ENCODE measurements around the gene RIMS1.

RIMS1 gene, protein sequence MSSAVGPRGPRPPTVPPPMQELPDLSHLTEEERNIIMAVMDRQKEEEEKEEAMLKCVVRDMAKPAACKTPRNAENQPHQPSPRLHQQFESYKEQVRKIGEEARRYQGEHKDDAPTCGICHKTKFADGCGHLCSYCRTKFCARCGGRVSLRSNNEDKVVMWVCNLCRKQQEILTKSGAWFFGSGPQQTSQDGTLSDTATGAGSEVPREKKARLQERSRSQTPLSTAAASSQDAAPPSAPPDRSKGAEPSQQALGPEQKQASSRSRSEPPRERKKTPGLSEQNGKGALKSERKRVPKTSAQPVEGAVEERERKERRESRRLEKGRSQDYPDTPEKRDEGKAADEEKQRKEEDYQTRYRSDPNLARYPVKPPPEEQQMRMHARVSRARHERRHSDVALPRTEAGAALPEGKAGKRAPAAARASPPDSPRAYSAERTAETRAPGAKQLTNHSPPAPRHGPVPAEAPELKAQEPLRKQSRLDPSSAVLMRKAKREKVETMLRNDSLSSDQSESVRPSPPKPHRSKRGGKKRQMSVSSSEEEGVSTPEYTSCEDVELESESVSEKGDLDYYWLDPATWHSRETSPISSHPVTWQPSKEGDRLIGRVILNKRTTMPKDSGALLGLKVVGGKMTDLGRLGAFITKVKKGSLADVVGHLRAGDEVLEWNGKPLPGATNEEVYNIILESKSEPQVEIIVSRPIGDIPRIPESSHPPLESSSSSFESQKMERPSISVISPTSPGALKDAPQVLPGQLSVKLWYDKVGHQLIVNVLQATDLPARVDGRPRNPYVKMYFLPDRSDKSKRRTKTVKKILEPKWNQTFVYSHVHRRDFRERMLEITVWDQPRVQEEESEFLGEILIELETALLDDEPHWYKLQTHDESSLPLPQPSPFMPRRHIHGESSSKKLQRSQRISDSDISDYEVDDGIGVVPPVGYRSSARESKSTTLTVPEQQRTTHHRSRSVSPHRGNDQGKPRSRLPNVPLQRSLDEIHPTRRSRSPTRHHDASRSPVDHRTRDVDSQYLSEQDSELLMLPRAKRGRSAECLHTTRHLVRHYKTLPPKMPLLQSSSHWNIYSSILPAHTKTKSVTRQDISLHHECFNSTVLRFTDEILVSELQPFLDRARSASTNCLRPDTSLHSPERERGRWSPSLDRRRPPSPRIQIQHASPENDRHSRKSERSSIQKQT (N-terminal part only)

DNA sequence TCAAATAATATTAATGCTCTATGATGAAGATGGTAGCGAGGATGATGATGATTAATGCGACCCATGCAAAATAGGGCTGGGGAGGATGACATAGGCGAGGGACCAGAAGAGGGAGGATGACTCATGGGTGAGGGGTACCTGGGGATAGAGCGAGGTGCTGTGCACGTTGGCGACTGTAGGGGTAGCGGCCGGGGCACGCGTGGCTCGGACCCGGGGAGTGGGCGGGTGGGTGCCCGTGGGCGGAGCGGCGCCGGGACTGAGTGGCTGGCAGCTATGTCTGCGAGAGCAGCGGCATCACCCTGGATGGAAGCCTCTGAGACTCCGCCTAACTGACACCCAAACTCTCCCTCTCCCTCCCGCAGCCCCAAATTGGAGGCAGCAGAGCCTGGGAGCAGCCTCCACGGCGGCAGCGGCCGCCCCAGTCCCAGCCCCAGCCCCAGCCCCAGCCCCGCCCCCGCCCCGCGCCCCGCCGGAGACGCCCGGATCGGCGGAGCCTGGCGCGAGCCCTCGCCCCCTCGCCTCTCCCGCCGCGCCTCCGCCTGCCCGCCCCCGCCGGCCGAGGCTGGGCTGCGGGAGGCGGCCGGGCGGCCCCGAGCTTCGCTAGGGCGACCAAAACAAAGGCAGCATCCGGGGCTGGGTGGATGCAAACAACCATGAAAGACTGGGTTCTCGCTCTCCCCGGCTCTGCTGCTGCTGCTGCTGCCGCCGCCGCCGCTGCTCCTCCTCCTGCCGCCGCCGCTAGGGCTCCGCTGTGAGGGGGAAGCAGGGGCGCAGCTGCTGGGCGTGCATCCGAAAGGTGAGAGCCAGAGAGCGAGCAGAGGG is at the start of gene RIMS1:
TSS of gene RIMS1 (plus strand) at position 367 of the 822 bp plus-strand sequence. CDS start 474 bp downstream, outside the sequence.
- DNase-seq = peak; percentile 13

DNA sequence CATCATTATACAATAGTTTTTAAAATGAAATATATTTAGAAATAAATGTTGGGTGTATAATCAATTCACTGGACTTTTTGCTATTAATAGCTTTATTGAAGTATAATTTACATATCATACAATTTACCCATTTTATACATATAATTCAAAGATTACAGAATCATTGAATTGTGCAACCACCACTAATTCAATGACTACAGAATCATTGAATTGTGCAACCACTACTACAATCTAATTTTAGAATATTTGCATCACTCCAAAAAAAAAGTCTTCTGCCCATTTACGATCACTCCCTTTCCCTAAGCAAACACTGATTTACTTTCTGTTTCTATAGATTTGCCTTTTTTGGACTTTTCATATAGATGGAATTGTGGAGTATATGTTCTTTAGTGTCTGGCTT is 35.1 kb upstream of the RIMS1 start:
- no peak for DNase-seq

DNA sequence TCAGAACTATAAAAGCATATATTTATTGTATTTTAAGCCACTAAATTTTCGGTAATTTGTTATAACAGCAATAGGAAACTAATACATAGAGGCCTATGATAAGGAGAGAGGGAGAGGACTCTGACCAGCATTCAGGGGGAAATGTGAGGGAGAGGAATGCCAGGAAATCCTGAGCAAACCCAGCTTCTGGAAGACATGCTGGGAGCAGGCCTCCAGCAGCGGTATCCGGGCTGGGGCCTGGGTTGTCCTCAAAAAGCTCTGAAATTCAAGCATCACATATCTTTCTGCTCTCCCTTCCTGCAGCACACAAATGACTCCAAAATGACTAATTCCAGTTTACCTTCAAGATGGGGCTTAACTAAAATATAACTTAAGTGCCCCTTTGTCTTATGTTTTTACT is 33.4 kb upstream of the RIMS1 start:
- DNase-seq = no peak

DNA sequence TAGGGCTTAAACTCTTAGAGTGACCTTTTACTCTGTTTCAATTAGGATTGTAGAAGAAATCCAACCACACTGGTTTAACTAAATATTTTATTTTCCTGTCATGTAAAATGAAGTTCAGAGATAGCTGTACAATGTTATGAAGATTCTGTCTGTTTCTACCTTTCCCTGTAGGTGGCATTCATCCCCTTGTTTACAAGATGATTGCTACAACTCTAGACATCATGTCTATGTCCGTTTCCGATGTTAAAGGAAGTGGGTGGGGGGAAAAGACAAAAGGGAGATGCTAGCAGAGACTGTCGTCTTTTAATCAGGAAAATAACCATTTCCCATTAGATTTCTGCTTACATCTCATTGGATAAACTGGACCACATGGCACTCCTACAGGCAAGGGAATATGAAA is 30.9 kb upstream of the RIMS1 start:
- peak; percentile 58 for DNase-seq

DNA sequence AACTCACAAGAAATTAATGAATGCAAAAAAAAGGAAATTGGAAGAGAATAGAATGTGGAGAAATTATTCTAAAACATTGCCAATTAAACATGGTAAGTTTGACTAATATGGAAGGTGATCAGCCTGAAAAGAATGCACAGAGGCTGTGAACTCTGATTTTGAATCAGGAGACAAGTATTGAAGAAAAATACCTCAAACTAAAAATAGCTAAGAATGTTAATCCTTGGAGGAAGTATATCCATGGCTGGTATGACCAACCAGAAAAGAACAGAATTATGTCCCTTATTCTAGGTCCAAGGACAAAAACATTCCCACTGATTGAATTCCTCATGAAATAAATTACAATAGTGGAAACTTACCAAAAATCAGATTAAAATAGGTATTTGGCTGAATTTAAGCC is 7.3 kb upstream of the RIMS1 start:
- DNase-seq = no peak

DNA sequence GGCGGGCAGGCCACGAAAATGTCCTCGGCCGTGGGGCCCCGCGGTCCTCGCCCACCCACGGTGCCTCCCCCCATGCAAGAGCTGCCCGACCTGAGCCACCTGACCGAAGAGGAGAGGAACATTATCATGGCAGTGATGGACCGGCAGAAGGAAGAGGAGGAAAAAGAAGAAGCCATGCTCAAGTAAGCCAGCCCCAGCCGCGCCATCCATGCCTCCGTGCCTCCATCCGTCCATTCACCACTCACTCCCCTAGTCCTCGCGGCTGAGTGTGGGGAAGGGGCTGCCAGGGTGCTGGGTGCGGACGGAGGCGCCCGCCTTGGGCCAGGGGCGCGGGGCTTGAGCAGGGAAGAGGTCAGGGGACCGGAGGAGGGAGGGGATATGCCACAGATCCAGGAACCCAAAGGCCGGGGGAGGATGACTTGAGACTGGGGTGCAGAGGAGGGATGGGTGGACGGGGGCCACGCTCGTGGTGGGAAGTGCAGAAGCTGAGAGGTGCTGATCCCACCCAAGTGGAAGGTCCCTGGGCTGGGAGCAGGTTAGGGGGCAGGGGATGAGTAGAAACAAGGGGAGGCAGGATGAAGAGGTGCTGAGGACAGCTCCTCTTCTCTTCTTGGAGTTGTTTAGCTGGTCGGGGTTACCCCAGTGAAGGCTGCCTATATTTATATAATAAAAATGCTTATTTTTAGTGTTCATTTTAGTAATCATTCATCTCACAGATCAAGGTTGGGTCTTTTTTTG is 825 bp downstream of the RIMS1 start:
- DNase-seq = no peak

DNA sequence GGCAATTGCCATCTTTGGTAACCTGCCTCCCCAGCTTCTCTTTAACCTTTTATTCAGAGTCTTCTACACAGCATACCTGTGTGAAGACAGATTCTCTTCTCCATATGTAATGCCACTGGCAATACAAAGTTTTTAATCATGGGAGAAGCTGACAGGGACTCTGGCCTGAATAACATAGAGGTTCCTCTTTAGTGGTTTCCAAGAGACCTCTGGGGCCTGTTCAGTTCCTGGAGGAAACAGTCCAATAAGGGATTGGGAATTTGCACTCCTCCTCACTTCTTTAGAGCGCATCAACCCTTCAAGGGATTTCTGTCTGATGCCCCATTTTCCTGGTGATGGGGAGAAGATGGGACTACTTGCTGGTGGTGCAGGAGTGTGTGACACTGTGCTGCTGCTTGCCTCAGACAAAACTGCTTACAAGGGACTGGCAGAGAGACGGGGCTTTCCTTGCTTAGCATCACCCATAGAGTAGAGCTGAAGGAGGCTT is 1.4 kb downstream of the RIMS1 start:
- DNase-seq = no peak

DNA sequence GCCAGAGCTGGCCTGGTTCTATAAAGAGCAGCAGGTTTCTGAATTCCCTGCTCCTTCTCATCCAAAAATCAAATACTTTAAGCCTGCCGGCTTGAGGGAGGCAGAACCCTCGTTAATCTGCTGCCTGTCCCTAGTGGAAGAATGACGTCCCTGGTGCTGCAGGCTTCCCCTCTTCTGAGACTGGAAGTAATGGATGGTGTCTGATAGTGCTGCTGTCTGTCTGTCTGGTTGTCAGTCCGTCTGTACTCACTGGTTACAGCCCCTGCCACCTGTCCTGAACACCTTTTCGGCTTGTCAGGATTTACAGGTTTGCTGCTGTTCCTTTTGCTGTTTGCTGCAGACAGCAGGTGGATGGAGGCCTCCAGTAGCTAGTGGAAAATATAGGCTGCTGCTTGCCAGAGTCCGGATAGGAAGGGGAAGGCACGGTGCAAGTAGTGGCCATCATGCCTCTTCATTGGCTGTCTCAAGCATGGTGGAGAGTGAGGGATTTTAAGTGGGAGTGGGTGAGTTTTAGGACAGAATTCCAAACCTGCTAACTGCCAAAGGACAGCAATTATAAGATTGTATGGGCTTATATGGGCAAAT is 2.5 kb downstream of the RIMS1 start:
- no peak for DNase-seq

DNA sequence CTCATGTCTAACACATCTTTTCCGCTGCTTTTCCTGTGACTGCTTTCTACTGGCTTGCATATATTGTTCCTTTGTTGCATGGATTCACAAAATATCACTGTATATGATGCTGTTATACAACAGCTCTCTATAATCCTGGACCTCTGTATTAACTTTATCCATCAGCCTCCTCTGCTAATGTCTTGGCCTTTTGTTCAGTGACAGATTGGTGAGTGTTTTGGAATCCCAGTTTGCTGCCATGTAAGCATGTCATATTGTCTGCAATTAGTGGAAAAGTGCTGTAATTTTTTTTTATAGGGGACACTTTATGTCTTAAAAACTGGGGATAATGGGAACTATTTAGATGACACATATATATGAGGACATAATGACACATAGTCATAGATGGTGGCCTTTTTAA is 3.0 kb downstream of the RIMS1 start:
- DNase-seq = no peak

DNA sequence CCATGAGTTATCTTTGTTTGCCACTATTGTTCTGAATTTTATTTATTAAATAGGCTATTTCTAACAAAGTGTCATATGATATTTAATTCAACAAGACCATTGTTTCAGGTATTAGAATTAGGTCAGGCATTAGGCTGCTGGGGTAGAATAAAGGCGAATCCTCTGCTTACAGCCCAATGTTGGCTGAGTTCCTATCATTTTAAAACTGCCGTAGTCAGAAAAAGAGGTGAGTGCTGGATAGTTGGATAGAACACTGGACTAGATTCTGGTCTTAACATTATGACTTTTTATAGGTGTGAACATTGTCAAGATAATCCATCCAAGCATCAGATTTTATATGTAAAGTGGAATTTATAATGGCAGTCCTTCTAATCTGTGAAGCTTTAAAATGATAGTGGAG is 6.3 kb downstream of the RIMS1 start:
- DNase-seq = no peak

DNA sequence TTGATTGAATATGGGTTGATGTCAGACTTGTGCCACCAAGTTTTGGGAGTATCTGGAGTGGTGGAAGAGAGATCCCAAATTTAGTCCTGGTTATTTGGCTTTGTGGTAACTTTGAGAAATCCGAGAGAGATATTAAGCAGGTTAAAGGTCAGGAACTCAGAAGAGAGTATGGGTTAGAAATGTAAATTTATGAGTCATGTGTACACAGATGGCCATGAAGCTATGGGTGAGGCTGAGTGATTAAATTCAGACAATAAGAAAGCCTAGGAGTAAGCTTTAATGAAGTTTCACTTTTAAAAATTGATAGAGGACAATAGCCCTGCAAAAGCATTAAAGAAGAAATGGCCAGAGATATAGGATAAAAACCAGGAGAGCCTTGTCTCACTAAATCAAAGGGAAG is 14.3 kb downstream of the RIMS1 start:
- no peak for DNase-seq

DNA sequence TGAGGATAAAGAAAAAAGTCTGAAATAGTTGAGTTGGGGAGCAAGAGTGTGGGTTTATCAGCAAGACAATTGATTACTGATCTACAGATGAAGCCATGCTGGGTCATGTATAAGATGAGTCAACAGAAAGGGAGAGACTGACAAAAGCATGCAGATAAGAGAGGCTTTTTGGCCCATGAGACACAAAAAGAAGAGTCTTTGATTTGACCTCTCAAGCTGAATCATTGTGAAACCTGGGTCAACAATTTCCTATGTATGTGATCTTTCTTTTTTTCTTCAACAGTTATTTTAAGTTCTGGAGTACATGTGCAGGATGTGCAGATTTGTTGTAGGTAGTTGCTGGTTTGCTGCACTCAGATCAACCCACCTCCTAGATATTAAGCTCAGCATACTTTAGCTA is 15.9 kb downstream of the RIMS1 start:
- DNase-seq = no peak

DNA sequence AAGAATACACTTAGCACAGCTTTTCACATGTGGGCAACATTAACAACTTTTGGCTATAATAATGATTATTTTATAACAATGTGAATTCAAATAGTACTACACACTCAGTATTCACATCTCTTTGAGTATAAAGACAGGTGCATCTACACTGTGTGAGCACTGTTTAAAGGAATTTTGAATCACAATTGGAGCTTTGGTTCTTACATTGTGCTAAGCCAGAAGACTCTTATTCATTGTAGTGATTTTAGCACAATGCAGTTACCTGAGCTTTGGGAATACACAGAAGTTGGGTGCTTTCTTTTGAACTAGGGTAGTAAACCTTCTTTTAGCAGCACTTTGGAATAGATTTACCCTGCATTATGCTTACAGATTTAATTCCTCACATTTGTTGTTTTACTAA is 20.5 kb downstream of the RIMS1 start:
- DNase-seq = no peak

DNA sequence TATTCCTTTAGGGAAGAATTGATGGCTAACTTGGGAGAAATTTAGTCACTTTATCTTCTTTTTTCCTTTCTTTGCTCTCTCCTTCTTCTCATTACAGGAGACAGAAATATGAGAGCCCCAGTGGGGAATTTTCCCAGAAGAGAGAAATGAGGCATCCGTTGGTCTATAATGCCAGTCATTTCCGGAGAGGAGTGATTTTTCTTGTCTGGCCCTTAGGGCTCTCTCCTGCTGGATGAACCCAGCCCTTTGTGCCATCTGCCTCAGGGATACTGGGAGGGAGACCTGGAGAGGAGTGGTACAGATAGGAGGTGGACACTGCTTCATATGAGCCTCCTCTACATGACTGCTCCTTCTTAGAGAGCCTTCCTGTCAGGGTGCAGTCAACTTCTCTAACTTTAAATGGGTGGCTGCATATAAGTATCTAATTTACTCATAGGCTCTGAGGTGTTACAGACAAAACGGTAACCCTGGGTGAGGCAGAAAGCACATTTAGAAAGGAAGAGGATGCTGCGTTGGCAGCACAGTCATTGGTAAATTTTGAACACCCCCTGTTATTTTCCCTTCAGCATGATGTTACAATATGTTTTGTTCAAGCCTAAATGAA is 21.9 kb downstream of the RIMS1 start:
- no peak for DNase-seq

DNA sequence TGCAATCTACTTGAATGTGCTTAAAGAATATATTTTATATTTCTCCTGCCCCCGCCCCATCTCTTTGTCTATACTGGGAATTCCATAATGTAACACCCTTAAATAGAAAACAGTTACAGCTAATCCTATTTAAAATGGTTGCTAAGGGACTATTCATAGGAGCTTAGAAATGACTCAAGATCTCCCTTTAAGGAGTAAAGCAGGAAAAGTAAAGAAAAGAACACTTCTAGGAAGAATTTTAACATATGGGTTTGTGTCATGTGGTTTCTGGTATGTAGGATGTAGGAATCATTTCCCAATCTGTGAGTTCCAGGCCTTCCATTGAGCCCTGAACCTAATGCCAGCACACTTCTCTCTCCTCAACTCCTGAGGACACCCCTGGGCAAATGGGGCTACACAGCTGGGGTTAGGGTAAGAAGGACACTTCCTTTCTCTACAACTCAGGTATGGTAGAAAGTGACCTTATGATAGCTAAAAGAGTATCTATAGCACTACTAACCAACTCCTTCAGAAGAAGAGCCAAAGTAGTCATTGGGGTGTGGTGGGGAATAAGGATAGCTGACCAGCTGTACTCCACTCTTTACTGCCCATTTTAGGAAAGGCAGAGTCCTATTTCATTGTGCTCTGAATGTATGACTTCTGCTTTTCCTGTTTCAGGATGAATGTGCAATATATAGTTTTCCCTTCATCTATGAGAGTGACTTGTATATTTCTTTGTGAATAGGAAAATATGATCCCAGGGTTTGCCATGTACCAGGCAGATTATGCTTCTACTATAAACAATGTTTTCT is 27.3 kb downstream of the RIMS1 start:
- no peak for DNase-seq

DNA sequence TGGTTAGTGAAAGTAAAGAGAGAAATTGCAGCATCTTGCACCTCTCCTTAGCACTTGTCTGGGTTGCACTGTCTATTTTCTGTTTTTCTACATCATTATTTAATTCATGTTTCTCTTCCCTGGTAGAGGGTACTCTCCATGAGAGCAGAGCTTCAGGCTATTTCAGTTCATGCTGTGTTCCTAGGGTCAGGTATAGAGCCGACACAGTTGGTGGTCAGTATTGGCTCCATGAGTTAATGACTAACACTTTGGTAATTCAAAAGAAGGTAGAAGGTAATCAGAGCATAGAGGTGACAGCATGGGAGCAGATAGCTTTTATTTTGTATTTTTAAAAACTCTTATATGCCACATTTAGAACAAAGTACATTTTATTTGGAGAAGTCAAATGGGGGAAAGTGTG is 42.7 kb downstream of the RIMS1 start:
- no peak for DNase-seq

DNA sequence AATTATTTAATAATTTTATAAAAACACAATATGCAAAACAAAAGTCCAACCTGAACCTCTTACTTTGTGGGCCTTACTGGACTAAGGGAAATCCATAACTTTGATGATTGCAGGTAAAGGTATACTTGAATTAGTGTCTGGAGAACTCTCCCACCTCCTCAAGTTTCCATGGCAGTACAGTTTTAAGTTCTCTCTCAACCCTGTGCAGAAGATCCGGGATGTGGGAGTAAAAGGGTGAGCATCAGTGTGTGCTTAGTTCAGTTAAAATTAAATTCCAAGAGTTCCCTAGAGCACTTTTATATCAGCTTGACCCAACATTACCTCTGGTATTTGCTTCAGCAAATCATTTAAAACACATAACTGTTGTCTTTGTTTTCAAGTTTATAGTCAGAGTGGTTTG is 47.5 kb downstream of the RIMS1 start:
- DNase-seq = no peak

DNA sequence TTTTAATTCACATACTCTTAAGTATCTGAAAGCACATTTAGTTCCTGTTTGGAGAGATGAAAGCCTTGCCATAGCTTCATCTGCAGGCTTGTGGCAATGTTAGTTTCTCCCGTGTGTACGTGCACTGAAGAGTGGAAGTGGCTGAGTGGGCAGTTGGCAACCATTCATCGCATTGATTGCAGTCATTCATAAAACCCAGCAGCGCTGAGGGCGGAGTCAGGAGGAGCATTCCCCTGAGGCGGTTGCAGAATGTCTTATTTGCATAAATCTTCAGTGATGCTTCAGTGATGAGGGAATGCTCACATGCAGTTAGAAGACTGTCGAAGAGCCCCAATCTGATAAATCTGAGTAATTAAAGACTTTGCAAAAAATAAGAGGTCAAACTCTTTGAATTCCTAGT is 79.1 kb downstream of the RIMS1 start:
- peak; percentile 37 for DNase-seq

DNA sequence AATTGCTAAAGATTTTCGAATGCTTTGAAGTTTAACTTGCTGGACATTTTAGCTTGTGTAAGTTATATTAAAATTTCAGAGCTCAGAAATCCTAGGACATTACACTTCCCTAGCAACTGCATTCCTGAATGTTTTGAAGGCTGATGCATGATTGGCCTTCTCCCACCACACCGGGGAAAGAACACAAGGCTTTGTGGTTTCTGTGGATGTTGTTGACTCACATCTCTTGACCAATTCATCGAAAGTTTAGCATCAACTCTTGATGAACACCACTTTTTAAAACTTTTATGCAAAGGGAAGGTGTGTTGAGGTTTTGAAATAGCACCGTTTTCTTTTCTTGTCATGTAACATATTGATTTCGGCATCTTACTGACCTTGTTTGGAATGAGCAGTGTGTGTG is 81.1 kb downstream of the RIMS1 start:
- DNase-seq = no peak

DNA sequence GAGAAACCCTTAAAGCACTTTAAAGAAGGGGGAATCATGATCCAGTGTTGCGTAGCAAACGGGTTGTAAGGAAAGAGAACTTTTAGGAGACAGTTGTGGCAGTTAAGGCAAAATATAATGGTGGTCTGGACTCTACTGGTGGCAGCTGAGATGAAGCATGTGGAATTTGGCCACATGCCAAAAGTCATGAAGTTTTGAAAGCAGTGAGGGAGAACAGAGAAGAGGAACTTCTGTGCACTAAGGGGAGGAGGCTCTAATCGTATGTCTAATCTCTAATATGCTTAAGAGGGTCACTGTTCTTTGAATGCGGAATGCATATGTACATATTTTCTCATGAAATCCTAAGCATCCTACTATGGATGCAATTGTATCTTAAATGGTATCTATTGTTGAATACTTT is 91.5 kb downstream of the RIMS1 start:
- no peak for DNase-seq

Data from NCI-H446 treated with DMSO at 0.1 percent for 48 hours (cell line).